GM12892 (cell line): ENCODE results near the gene JAKMIP1.

Experiments used
- POLR2A ChIP-seq: IDR thresholded peaks from 2 replicates; pipeline ENCODE4 v1.6.1; 2011; ENCODE audit warnings: low read depth, low read length, control low read depth
- TAF1 ChIP-seq: IDR thresholded peaks from 2 replicates; pipeline ENCODE4 v1.6.1; 2011; ENCODE audit warnings: low read depth, mild to moderate bottlenecking, control low read depth, low read length, borderline replicate concordance

DNA sequence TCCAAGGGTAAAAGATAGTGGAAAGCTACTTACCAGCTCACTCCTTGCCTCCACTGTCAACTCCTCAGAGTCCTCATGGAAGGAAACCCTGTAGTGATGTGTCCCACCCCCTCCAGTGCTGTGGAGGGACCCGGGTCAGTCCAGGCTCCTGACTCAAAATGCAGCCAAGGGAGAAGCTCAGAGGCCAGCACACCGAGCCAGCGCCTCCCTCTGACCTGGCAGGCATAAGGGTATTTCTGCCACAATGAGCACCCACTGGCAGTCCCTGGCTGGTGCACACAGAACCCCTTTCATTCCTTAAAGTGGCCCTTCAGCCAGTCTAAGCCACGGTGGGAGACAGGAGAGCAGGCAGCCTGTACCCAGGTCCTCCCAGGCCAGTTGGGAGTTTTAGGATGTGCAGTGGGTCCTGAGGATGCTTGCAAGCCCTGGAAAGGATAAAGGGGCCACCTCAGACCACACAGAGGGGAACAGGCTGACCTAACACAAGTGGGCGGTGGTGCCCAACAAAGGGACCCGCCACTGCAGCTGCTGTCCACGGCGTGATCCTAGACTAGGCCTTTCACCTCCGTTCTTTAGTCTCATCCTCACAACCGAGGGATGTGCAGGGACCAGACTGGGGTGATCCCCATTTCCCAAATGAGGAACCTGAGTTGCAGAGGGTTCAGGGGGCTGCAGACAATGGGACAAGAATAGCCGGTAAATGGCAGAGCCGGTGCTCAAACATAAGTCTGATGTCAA lies 5.7 kb downstream of the JAKMIP1 start:
- TF ChIP-seq TAF1 (no peak), POLR2A (no peak)
